Natural killer cell (primary cell): ENCODE data around the gene RASSF5. TPM values are rescaled to one million over a fixed set of nuclear protein-coding genes. Genes with fewer than 3 reads are reported as not detected.

Source experiments
- ATAC-seq, 3 donors: fragments of 150-1000 bp in 2 of 3; fragments of 200-7000 bp in 1 of 3; cut with Tn5 transposase; 1 replicate in 1 of 3; 2 replicates in 2 of 3; pipeline ENCODE4 v1.10.0; 2021; ENCODE audit warnings: mild to moderate bottlenecking in 2 of 3, moderate library complexity in 2 of 3
- DNase-seq, 2 donors: peaks; one replicate each; pipeline versions ENCODE4 v3.0.0 to v3.0.0-alpha.2; 2013 to 2021; ENCODE audit warnings: mixed read lengths in 1 of 2
- H3K27ac ChIP-seq: one replicate; pipeline ENCODE4 v1.5.1; 2013; ENCODE audit warnings: mild to moderate bottlenecking, low read length
- H3K27me3 ChIP-seq: one replicate; pipeline ENCODE4 v1.6.1; 2013; ENCODE audit warnings: low read length; ENCODE audit not compliant: control insufficient read depth, insufficient read depth
- H3K36me3 ChIP-seq: one replicate; pipeline ENCODE4 v1.6.1; 2013; ENCODE audit warnings: low read length; ENCODE audit not compliant: control insufficient read depth, insufficient read depth
- H3K4me1 ChIP-seq: one replicate; pipeline ENCODE4 v1.6.1; 2013; ENCODE audit warnings: low read length; ENCODE audit not compliant: control insufficient read depth, insufficient read depth
- H3K4me3 ChIP-seq: one replicate; pipeline ENCODE4 v1.5.1; 2013; ENCODE audit warnings: low read length
- H3K9me3 ChIP-seq: one replicate; pipeline ENCODE4 v1.6.1; 2013; ENCODE audit warnings: low read length; ENCODE audit not compliant: control insufficient read depth, insufficient read depth
- H3K27ac Mint-ChIP-seq, 2 donors: one replicate each; pipeline ENCODE4 v1.8.0; 2022; ENCODE audit warnings: mild to moderate bottlenecking in 2 of 2, mixed read lengths in 2 of 2, moderate library complexity in 1 of 2
- H3K27me3 Mint-ChIP-seq, 2 donors: one replicate each; pipeline ENCODE4 v1.8.0; 2022; ENCODE audit warnings: low read depth in 2 of 2, mixed read lengths in 2 of 2
- H3K36me3 Mint-ChIP-seq: one replicate; pipeline ENCODE4 v1.8.0; 2022; ENCODE audit warnings: mixed read lengths
- H3K4me1 Mint-ChIP-seq, 2 donors: one replicate each; pipeline ENCODE4 v1.8.0; 2022; ENCODE audit warnings: mixed read lengths in 2 of 2
- H3K4me3 Mint-ChIP-seq: one replicate; pipeline ENCODE4 v1.8.0; 2022; ENCODE audit warnings: mild to moderate bottlenecking, moderate library complexity, mixed read lengths
- H3K9me3 Mint-ChIP-seq, 2 donors: one replicate each; pipeline ENCODE4 v1.8.0; 2022; ENCODE audit warnings: mixed read lengths in 2 of 2
- WGBS: methylation state at CpG from one replicate; pipeline ENCODE4 v1.1.7; 2013; ENCODE audit warnings: missing lambda C conversion rate; ENCODE audit not compliant: insufficient coverage; 5-methylcytosine and 5-hydroxymethylcytosine counted together
- intact Hi-C: fragments of 100-400 bp; cut with micrococcal nuclease; formaldehyde crosslinking; loops from one replicate; pipeline ENCODE4 v1.14.2; 2022
- total RNA-seq, 4 donors: library from RNA; stranded (reverse); fragments of 120-200 nt in 1 of 4; gene quantifications; one replicate each; pipeline versions ENCODE4 v1.2.3 to v1.2.4, GENCODE V29; 2013 to 2022
- TF ChIP-seq, protein P1 (sequence below): fragments of 200-600 bp; IDR thresholded peaks from one replicate; pipeline ENCODE4 v1.8.0; 2022; ENCODE audit warnings: antibody characterized with exemption

The RASSF5 gene
- total RNA-seq, 3 donors from 2014 or later (not counting 1 experiment from before 2014, with no cell fraction given): 231 to 333 (median 279) TPM

DNA sequence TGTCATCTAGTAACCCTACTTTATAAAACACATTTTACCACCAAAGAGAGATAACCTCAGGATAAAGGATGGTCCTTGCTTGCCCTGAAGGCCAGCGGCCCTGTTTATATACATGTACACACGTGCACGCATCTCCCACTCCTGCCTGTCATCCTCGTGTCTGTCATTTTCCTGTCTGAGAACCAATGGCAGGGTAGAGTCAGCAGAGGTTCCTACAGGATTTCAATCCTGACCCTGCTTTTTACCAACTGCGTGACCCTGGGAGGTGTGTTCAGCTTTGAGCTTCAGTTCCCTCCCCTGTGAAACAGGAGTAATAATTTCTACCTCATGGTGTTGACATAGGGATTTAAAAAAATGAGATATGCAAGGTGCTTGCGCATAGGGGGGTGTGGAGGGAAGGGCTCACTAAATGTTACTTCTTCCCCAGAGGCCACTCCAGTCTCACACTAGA is 12.3 kb upstream of the RASSF5 start:
- TF ChIP-seq, protein P1, sequence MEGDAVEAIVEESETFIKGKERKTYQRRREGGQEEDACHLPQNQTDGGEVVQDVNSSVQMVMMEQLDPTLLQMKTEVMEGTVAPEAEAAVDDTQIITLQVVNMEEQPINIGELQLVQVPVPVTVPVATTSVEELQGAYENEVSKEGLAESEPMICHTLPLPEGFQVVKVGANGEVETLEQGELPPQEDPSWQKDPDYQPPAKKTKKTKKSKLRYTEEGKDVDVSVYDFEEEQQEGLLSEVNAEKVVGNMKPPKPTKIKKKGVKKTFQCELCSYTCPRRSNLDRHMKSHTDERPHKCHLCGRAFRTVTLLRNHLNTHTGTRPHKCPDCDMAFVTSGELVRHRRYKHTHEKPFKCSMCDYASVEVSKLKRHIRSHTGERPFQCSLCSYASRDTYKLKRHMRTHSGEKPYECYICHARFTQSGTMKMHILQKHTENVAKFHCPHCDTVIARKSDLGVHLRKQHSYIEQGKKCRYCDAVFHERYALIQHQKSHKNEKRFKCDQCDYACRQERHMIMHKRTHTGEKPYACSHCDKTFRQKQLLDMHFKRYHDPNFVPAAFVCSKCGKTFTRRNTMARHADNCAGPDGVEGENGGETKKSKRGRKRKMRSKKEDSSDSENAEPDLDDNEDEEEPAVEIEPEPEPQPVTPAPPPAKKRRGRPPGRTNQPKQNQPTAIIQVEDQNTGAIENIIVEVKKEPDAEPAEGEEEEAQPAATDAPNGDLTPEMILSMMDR: no peak
- H3K4me3 Mint-ChIP-seq: no peak overlapping the region
- peaks cover 6% of the 10 kb centered on the region for H3K36me3 Mint-ChIP-seq

DNA sequence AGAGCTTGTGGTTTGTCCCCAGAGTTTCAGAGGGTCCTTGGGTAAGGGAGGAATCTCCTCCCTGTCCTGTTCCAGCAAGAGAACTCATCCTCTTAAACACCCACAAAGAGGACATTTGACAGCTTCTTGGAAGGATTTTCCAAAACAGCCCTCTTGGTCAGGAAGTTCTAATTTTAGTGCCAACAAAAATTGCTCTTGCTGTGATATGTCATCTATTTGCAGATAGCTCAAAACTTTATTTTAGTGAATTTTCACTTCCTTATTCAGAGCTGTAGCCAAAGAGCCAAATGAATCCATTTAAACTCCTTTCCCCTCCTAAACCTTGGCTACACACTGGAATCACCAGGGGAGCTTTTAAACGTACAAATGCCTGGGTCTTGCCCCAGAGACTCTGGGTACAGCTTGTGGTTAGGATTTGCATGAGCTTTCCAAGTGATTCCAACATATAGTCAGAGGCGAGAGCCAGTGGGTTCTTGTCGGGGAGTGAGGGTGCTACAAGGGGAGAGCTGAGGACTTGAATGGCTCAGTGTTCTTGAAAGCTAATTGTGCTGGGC is 11.8 kb upstream of the RASSF5 start:
- intact Hi-C loops: no loop called here
- no peaks in the 10 kb centered on the region for H3K27me3 ChIP-seq
- H3K36me3 Mint-ChIP-seq: peaks cover 6% of the 10 kb centered on the region
- no peak overlapping the region for H3K4me3 Mint-ChIP-seq
- H3K4me1 ChIP-seq: peaks cover 23% of the 10 kb centered on the region
- ATAC-seq: no peak
- H3K9me3 Mint-ChIP-seq: no peaks in the 10 kb centered on the region
- H3K4me1 Mint-ChIP-seq: peaks cover 14 to 15% of the 10 kb centered on the region in 2 donors
- DNase-seq: no peak
- no peaks in the 10 kb centered on the region for H3K27me3 Mint-ChIP-seq
- H3K27ac ChIP-seq: no peak overlapping the region
- no peaks in the 10 kb centered on the region for H3K9me3 ChIP-seq
- H3K4me3 ChIP-seq: no peak overlapping the region
- 66% methylated on average over 3 of the region's 3 CpGs for WGBS
- peak overlapping the region in 1 of 2 donors; percentile 22 for H3K27ac Mint-ChIP-seq
- TF ChIP-seq, protein P1: no peak
- peaks cover 44% of the 10 kb centered on the region for H3K36me3 ChIP-seq

More for the DNA sequence above, 12.3 kb upstream of the RASSF5 start:
- Histone ChIP-seq H3K36me3 (peaks cover 47% of the 10 kb centered on the region), H3K4me1 (peaks cover 23% of the 10 kb centered on the region), H3K27me3 (no peaks in the 10 kb centered on the region), H3K4me3 (no peak overlapping the region), H3K9me3 (no peaks in the 10 kb centered on the region), H3K27ac (no peak overlapping the region)
- DNase-seq (no peak), ATAC-seq (no peak)
- 91% methylated on average over 6 of the region's 6 CpGs for WGBS
- intact Hi-C loops: no loop called here
- peaks cover 14 to 18% of the 10 kb centered on the region in 2 donors for H3K4me1 Mint-ChIP-seq
- no peaks in the 10 kb centered on the region for H3K9me3 Mint-ChIP-seq
- no peak overlapping the region for H3K27ac Mint-ChIP-seq
- H3K27me3 Mint-ChIP-seq: no peaks in the 10 kb centered on the region

DNA sequence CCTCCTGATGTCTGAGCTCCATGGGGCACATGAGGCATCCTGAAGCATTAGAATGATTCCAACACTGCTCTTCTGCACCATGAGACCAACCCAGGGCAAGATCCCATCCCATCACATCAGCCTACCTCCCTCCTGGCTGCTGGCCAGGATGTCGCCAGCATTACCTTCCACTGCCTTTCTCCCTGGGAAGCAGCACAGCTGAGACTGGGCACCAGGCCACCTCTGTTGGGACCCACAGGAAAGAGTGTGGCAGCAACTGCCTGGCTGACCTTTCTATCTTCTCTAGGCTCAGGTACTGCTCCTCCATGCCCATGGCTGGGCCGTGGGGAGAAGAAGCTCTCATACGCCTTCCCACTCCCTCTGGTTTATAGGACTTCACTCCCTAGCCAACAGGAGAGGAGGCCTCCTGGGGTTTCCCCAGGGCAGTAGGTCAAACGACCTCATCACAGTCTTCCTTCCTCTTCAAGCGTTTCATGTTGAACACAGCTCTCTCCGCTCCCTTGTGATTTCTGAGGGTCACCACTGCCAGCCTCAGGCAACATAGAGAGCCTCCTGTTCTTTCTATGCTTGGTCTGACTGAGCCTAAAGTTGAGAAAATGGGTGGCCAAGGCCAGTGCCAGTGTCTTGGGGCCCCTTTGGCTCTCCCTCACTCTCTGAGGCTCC is 11.1 kb upstream of the RASSF5 start:
- Histone ChIP-seq H3K4me1 (peaks cover 23% of the 10 kb centered on the region), H3K9me3 (no peaks in the 10 kb centered on the region), H3K27ac (no peak overlapping the region), H3K4me3 (no peak overlapping the region), H3K36me3 (peaks cover 40% of the 10 kb centered on the region), H3K27me3 (no peaks in the 10 kb centered on the region)
- H3K4me3 Mint-ChIP-seq: no peak overlapping the region
- peaks cover 6% of the 10 kb centered on the region for H3K36me3 Mint-ChIP-seq
- H3K4me1 Mint-ChIP-seq: peaks cover 7 to 11% of the 10 kb centered on the region in 2 donors
- DNase-seq (no peak), ATAC-seq (no peak)
- TF ChIP-seq, protein P1: no peak
- H3K27ac Mint-ChIP-seq: peak overlapping the region in 1 of 2 donors; percentile 22
- intact Hi-C loops: no loop called here
- whole genome bisulfite sequencing: 44% methylated on average over 6 of the region's 6 CpGs
- H3K9me3 Mint-ChIP-seq: no peaks in the 10 kb centered on the region
- no peaks in the 10 kb centered on the region for H3K27me3 Mint-ChIP-seq
